NT2/D1 (cell line): ENCODE results near the gene ZNRF1.

ENCODE experiments used
- DNase-seq: peaks from one replicate; pipeline ENCODE4 v3.0.0-alpha.2; 2011; ENCODE audit warnings: low read depth, low spot score
- H3K27me3 ChIP-seq: 2 replicates; pipeline ENCODE4 v1.6.0; 2011; ENCODE audit warnings: mild to moderate bottlenecking; ENCODE audit not compliant: insufficient read length, insufficient read depth
- H3K36me3 ChIP-seq: 2 replicates; pipeline ENCODE4 v1.6.1; 2011; ENCODE audit warnings: mild to moderate bottlenecking, low read length, mixed read lengths; ENCODE audit not compliant: insufficient read depth, insufficient read length
- H3K4me1 ChIP-seq: 2 replicates; pipeline ENCODE4 v1.5.1; 2011; ENCODE audit not compliant: insufficient read depth, insufficient read length
- H3K4me3 ChIP-seq: 2 replicates; pipeline ENCODE4 v1.5.1; 2011; ENCODE audit warnings: low read depth; ENCODE audit not compliant: insufficient read length
- H3K9ac ChIP-seq: 2 replicates; pipeline ENCODE4 v1.6.0; 2011; ENCODE audit warnings: low read depth; ENCODE audit not compliant: insufficient read length
- H3K9me3 ChIP-seq: 2 replicates; pipeline ENCODE4 v1.5.1; 2011; ENCODE audit warnings: mild to moderate bottlenecking, low read length; ENCODE audit not compliant: insufficient read depth
- SUZ12 ChIP-seq: IDR thresholded peaks from 2 replicates; pipeline ENCODE4 v1.6.1; 2011; ENCODE audit not compliant: insufficient read length, insufficient read depth; ENCODE audit errors: extremely low read depth
- YY1 ChIP-seq: IDR thresholded peaks from 2 replicates; pipeline ENCODE4 v1.6.1; 2011; ENCODE audit not compliant: insufficient read length, insufficient read depth
- ZNF274 ChIP-seq: IDR thresholded peaks from 2 replicates; pipeline ENCODE4 v1.6.1; 2011; ENCODE audit warnings: mild to moderate bottlenecking, low read depth, low read length

Gene ZNRF1

DNA sequence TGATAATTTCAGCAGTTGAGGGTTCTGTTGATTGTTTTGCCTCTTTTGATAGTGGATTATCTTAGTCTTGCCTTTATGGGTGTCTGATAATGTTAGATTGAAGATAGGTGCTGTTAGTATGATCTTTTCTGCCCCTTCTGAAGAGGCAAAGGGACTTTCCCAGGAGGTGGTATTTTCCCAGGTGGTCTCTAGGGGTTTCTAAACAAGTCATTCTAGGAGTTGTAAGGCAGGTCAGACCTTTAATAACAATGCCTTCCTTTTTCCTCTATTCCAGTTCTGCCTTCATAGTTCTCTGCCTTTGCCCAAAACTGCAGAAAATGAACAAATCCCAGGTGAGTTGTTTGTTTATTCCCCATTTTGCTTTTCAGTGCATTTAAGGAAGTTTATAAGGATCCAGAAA lies 153.8 kb downstream of the ZNRF1 start:
- H3K36me3 ChIP-seq: peaks cover 30% of the 10 kb centered on the region
- no peaks in the 10 kb centered on the region for H3K4me1 ChIP-seq
- H3K9me3 ChIP-seq: peaks cover 36% of the 10 kb centered on the region
- no peak for TF ChIP-seq ZNF274
- TF ChIP-seq SUZ12: no peak
- TF ChIP-seq YY1: no peak
- no peak for DNase-seq
- no peaks in the 10 kb centered on the region for H3K27me3 ChIP-seq
- no peak overlapping the region for H3K4me3 ChIP-seq
- H3K9ac ChIP-seq: no peak overlapping the region

DNA sequence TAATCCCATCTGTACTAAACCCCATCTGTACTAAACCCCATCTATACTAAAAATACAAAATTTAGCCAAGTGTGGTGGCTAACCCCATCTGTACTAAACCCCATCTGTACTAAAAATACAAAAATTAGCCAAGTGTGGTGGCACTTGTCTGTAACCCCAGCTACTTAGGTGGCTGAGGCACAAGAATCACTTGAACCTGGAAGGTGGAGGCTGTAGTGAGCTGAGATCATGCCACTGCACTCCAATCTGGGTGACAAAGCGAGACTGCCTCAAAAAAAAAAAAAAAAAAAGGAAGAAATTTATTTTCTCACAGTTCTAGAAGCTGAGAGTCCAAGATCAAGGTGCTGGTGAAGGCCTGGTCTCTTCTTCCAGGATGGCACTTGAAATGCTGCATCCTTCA lies 161.6 kb downstream of the ZNRF1 start:
- H3K4me3 ChIP-seq: no peak overlapping the region
- TF ChIP-seq ZNF274 (no peak), YY1 (no peak), SUZ12 (no peak)
- H3K9ac ChIP-seq: no peak overlapping the region
- H3K9me3 ChIP-seq: peaks cover 38% of the 10 kb centered on the region
- no peak for DNase-seq
- H3K36me3 ChIP-seq: peaks cover 39% of the 10 kb centered on the region
- H3K27me3 ChIP-seq: no peaks in the 10 kb centered on the region
- no peaks in the 10 kb centered on the region for H3K4me1 ChIP-seq
